ENCODE data around the gene BMX.

DNA sequence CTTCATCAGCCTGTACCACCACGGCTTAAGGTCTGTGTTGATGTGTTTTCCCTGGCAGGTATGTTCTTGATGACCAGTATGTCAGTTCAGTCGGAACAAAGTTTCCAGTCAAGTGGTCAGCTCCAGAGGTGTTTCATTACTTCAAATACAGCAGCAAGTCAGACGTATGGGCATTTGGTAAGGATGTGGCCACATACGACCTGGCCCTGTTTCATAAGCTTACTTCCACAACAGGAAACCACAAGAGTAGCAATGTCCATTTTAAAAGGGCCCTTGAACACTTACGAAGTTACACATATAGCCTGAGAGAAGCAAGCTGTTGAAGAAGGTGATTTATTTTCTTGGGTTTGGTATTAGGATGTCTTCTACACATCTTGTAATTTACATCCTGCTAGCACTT, 46.1 kb downstream of the BMX start:
- TF ChIP-seq FOXM1 (IDR thresholded peaks at IDR 0.05; ENCODE audit: borderline replicate concordance) (no peak), SP1 (IDR thresholded peaks at IDR 0.05) (no peak), ELF4 (IDR thresholded peaks at IDR 0.05) (no peak), FOXK2 (IDR thresholded peaks at IDR 0.05) (no peak), ARNT (IDR thresholded peaks at IDR 0.05) (no peak)
